K562 (cell line): ENCODE results near the gene SPRED2. TPM values are rescaled to one million over a fixed set of nuclear protein-coding genes. Genes with fewer than 3 reads are reported as not detected.

Experiments used
- BHLHE40 ChIP-seq: IDR thresholded peaks from 2 replicates; pipeline ENCODE4 v1.6.1; 2011; ENCODE audit warnings: low read length, improper control_type of control experiment
- CBFB ChIP-seq: sonication (generic); formaldehyde crosslinking; IDR thresholded peaks from 2 replicates; pipeline ENCODE4 v1.4.0; 2020; ENCODE audit warnings: mild to moderate bottlenecking, missing genetic modification reagents
- CEBPB ChIP-seq: fragments of 450-650 bp; IDR thresholded peaks from 2 replicates; pipeline ENCODE4 v1.6.1; 2016; ENCODE audit warnings: missing genetic modification characterization, missing compliant biosample characterization
- CREB3 ChIP-seq: fragments of 450-650 bp; conservative IDR thresholded peaks from 2 replicates; pipeline ENCODE4 v1.6.1; 2016; ENCODE audit warnings: missing genetic modification characterization, low read depth, mild to moderate bottlenecking, missing compliant biosample characterization, moderate library complexity
- DPF2 ChIP-seq: fragments of 450-650 bp; IDR thresholded peaks from 2 replicates; pipeline ENCODE4 v1.6.1; 2016
- ESRRA ChIP-seq: fragments of 450-650 bp; IDR thresholded peaks from 2 replicates; pipeline ENCODE4 v1.6.1; 2014; ENCODE audit warnings: low read depth, mild to moderate bottlenecking, moderate library complexity, borderline replicate concordance
- FOXK2 ChIP-seq, 2 experiments: fragments of 450-650 bp; IDR thresholded peaks in 1 of 2; conservative IDR thresholded peaks in 1 of 2; 2 replicates each; pipeline ENCODE4 v1.6.1; 2016; ENCODE audit warnings: low read depth in 2 of 2, mild to moderate bottlenecking in 1 of 2
- HBP1 ChIP-seq: fragments of 450-650 bp; formaldehyde crosslinking; IDR thresholded peaks from 2 replicates; pipeline ENCODE4 v1.4.0; 2022; ENCODE audit warnings: missing genetic modification characterization
- HOXB6 ChIP-seq: fragments of 250-450 bp; sonication (Bioruptor Pico); IDR thresholded peaks from 2 replicates; pipeline ENCODE4 v1.5.1; 2022; ENCODE audit warnings: mild to moderate bottlenecking, borderline replicate concordance
- JUND ChIP-seq, 2 experiments: IDR thresholded peaks; 2 replicates in 1 of 2; 3 replicates in 1 of 2; pipeline ENCODE4 v1.6.1; 2011; ENCODE audit warnings: borderline replicate concordance in 2 of 2, low read depth in 2 of 2, low read length in 2 of 2, improper control_type of control experiment in 1 of 2, missing biosample characterization in 1 of 2, missing genetic modification characterization in 1 of 2, missing genetic modification reagents in 1 of 2
- MTA2 ChIP-seq: fragments of 450-650 bp; IDR thresholded peaks from 2 replicates; pipeline ENCODE4 v1.6.1; 2016; ENCODE audit warnings: low read depth
- MXI1 ChIP-seq: IDR thresholded peaks from 2 replicates; pipeline ENCODE4 v1.6.1; 2011; ENCODE audit warnings: low read depth, mild to moderate bottlenecking, improper control_type of control experiment, low read length
- NCOR1 ChIP-seq: fragments of 450-650 bp; IDR thresholded peaks from 2 replicates; pipeline ENCODE4 v1.6.1; 2016; ENCODE audit warnings: mild to moderate bottlenecking, moderate library complexity
- PHB2 ChIP-seq: fragments of 450-650 bp; IDR thresholded peaks from 2 replicates; pipeline ENCODE4 v1.6.1; 2017; ENCODE audit warnings: low read depth
- PHF21A ChIP-seq: fragments of 450-650 bp; IDR thresholded peaks from 2 replicates; pipeline ENCODE4 v1.6.1; 2017; ENCODE audit warnings: low read depth, borderline replicate concordance
- RBBP5 ChIP-seq: fragments of 200-600 bp; sonication (generic); IDR thresholded peaks from 2 replicates; pipeline ENCODE4 v1.6.1; 2012; ENCODE audit warnings: borderline replicate concordance, mild to moderate bottlenecking, low read length, control low read depth, inconsistent platforms; ENCODE audit not compliant: insufficient read depth, poor library complexity, severe bottlenecking
- SETDB1 ChIP-seq: IDR thresholded peaks from one replicate; pipeline ENCODE4 v1.6.1; 2012; ENCODE audit warnings: low read length, control low read depth, inconsistent platforms
- SMARCE1 ChIP-seq: fragments of 450-650 bp; IDR thresholded peaks from 2 replicates; pipeline ENCODE4 v1.7.1; 2016; ENCODE audit warnings: mild to moderate bottlenecking
- SMC3 ChIP-seq: conservative IDR thresholded peaks from 2 replicates; pipeline ENCODE4 v1.6.1; 2011; ENCODE audit warnings: low read depth, low read length, improper control_type of control experiment; ENCODE audit not compliant: insufficient read depth
- SREBF1 ChIP-seq: fragments of 150-350 bp; IDR thresholded peaks from 2 replicates; pipeline ENCODE4 v1.6.1; 2014; ENCODE audit warnings: antibody characterized with exemption, low read depth, low read length, borderline replicate concordance
- TRIM28 ChIP-seq: fragments of 450-650 bp; IDR thresholded peaks from 2 replicates; pipeline ENCODE4 v1.6.1; 2017
- ZBTB34 ChIP-seq: fragments of 250-450 bp; sonication (Bioruptor Pico); IDR thresholded peaks from 2 replicates; pipeline ENCODE4 v1.8.0; 2021; ENCODE audit warnings: mild to moderate bottlenecking, moderate library complexity
- ZNF282 ChIP-seq: sonication (generic); formaldehyde crosslinking; IDR thresholded peaks from 2 replicates; pipeline ENCODE4 v1.8.1; 2023; ENCODE audit warnings: missing genetic modification reagents
- ZNF41 ChIP-seq: fragments of 250-450 bp; sonication (Bioruptor Pico); conservative IDR thresholded peaks from 2 replicates; pipeline ENCODE4 v1.4.0; 2020; ENCODE audit warnings: mild to moderate bottlenecking
- ZNF431 ChIP-seq: sonication (generic); formaldehyde crosslinking; IDR thresholded peaks from 2 replicates; pipeline ENCODE4 v1.8.0; 2022; ENCODE audit warnings: mild to moderate bottlenecking, missing genetic modification reagents
- ZNF696 ChIP-seq: fragments of 250-450 bp; sonication (Bioruptor Pico); conservative IDR thresholded peaks from 2 replicates; pipeline ENCODE4 v1.4.0; 2020; ENCODE audit warnings: mild to moderate bottlenecking, moderate library complexity
- ZNF766 ChIP-seq: fragments of 200-800 bp; sonication (Bioruptor generic); conservative IDR thresholded peaks from 2 replicates; pipeline ENCODE4 v1.6.1; 2016; ENCODE audit warnings: missing genetic modification characterization, missing compliant biosample characterization
- polyA plus RNA-seq, 8 experiments: library from polyadenylated mRNA; depleted of rRNA in 4 of 8; stranded (reverse) in 5 of 8; unstranded in 3 of 8; fragments of >200 nt; fragmentation: Nextera tagmentation in 2 of 8; fragmentation: Illumina TruSeq in 1 of 8; extraction: Ambion mirVana in 2 of 8; extraction: Trizol in 1 of 8; gene quantifications; 2 replicates each; pipeline versions ENCODE4 v1.2.1 to v1.2.3, GENCODE V29; 2011 to 2014; ENCODE audit warnings: inconsistent platforms in 1 of 8, missing spikeins in 1 of 8
- total RNA-seq, 7 experiments: library from RNA; depleted of rRNA in 6 of 7; stranded (reverse); fragments of >200 nt in 6 of 7; fragmentation: Illumina TruSeq in 2 of 7; extraction: Trizol in 2 of 7; gene quantifications; 2 replicates each; pipeline versions ENCODE4 v1.2.1 to v1.2.3, GENCODE V29; 2011 to 2021; ENCODE audit warnings: low replicate concordance in 1 of 7

The SPRED2 gene
- total and polyA plus RNA-seq, 9 of the 15 experiments (the other 6 are each of a cell fraction or from before 2014, with no cell fraction given) = 4.6 to 50.8 (median 14.1) TPM

GRCh38 chr2:65430603-65431420 is 1.6 kb downstream of the SPRED2 start (continued):
- TF ChIP-seq MTA2 = no peak
- TF ChIP-seq SMC3 = no peak
- TF ChIP-seq CBFB (CRISPR knock-in tag) = no peak
- no peak for TF ChIP-seq SETDB1
- no peak for TF ChIP-seq SREBF1
- TF ChIP-seq DPF2 = 0 out of 2 replicates have a peak, but pooled peaks have one; percentile 20
- TF ChIP-seq HBP1 (CRISPR knock-in tag) = no peak
- TF ChIP-seq ZBTB34 (CRISPR knock-in tag) = no peak
- TF ChIP-seq TRIM28 = no peak
- TF ChIP-seq ESRRA = no peak
- no peak for TF ChIP-seq NCOR1
- TF ChIP-seq ZNF696 (CRISPR knock-in tag) = no peak
- TF ChIP-seq SMARCE1 = no peak
- TF ChIP-seq HOXB6 (CRISPR knock-in tag) = no peak
- TF ChIP-seq MXI1 = no peak
- no peak for TF ChIP-seq FOXK2 (conservative IDR thresholded peaks at IDR 0.05 in 1 of 2, IDR thresholded peaks at IDR 0.05 in 1 of 2; ENCODE audit: low read depth in 2 of 2)
- 0 out of 2 replicates have a peak, but pooled peaks have one; percentile 8 for TF ChIP-seq ZNF766
- TF ChIP-seq CREB3 (tag) = no peak
- TF ChIP-seq JUND (IDR thresholded peaks at IDR 0.05; ENCODE audit: borderline replicate concordance, low read depth, low read length) = no peak
- no peak for TF ChIP-seq JUND (tag; IDR thresholded peaks at IDR 0.05; ENCODE audit: borderline replicate concordance, low read depth, low read length)
- 0 out of 2 replicates have a peak, but pooled peaks have one; percentile 42 for TF ChIP-seq BHLHE40
- TF ChIP-seq RBBP5 = peak; percentile 75
- TF ChIP-seq PHF21A = no peak
- TF ChIP-seq ZNF431 (CRISPR knock-in tag) = no peak
- TF ChIP-seq CEBPB (tag) = no peak
- TF ChIP-seq ZNF282 (CRISPR knock-in tag) = no peak
- TF ChIP-seq ZNF41 (CRISPR knock-in tag) = no peak
- no peak for TF ChIP-seq PHB2
